GM18526 (cell line): ENCODE data around the gene ALPG.
"Not testable (repeated sequence)": the region's sequence is repeated elsewhere in the genome, so short reads cannot be mapped to it uniquely, and the experiment has no call there.

Experiments used
- POLR2A ChIP-seq: IDR thresholded peaks from 3 replicates; pipeline ENCODE4 v1.6.1; 2011; ENCODE audit not compliant: insufficient read length; ENCODE audit errors: extremely low read depth

Gene ALPG

DNA sequence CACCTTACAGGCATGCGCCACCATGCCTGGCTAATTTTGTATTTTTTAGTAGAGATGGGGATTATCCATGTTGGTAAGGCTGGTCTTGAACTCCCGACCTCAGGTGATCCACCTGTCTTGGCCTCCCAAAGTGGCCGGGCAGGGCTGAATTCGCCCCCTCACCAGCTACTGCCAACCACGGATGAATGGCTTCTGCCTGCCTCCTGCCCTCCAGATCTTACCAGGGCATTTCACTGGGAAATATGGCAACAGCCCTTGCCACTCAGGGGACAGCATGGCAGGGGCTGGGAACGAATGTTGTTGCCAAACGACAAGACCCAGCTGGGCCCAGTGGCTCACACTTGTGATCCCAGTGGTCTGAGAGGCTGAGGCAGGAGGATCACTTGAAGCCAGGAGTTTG is 29.9 kb upstream of the ALPG start:
- no peak for TF ChIP-seq POLR2A

DNA sequence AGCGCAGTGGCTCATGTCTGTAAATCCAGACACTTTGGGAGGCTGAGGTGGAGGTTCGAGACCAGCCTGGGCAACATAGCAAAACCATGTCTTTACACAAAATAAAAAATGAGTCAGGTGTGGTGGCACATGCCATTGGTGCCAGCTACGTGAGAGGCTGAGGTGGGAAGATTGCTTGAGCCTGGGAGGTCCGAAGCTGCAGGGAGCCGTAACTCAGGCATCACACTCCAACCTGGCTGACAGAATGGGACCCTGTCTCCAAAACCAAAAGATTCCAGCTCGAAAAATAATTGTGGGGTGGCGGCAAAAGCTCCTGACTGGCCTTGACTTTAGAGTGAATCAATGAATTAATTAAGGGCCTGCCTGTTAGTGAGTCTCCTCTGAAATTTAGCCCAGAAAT is 29.3 kb upstream of the ALPG start:
- TF ChIP-seq POLR2A: no peak

DNA sequence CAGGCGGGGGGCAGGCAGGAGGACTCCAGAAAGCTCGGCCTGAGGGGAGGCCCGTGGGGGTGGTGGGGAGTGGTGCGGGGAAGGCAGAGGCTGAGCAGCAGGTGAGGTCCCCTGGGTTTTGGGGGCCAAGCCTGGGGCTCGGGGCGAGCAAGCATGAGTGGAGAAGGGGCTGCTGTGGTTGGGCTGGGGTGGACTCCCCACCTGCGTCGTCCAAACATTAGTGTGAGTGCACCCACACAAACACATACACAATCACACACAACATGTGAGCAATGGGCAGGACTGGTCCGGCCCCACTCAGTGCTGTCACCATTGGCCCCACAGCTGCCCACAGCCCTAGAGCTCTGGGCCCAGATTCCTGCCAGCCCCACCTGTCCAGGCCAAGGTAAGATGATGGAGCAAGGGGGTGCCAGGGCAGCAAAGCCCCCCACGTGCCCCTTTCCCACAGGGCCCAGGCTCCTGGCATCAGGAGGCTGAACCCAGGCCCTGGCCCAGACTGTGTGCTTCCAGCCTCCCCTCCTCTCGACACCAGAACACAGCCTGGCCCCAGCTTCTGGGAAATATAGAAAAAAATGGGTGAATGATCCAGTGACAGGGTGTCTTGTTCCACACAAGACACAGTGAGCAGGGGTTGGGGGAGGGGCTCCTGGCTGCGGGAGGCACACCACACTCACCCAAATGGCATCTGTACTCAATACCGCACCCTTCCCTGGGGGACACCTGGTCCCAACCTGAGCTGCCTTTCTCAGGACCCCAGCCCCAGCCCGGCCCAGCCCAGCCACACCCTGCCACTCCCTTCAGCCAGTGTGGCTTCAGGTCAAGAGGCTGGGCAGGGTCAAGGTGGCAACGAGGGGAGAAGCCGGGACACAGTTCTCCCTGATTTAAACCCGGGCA is 28.6 kb upstream of the ALPG start:
- TF ChIP-seq POLR2A: no peak

DNA sequence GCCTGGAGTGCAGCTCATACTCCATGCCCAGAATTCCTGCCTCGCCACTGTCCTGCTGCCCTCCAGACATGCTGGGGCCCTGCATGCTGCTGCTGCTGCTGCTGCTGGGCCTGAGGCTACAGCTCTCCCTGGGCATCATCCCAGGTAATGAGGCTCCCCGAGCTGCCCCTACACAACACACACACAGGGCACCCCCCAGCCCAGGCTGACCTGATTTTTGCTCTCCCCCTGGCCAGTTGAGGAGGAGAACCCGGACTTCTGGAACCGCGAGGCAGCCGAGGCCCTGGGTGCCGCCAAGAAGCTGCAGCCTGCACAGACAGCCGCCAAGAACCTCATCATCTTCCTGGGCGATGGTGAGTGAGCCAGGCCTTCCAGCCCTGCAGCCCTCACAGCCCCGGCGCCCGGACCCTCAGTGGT is 27.9 kb upstream of the ALPG start, which contains the start of gene ALPP:
ALPP (plus strand) TSS at position 17 of the 417 bp plus-strand sequence; CDS start at position 69, 52 bp downstream.
- TF ChIP-seq POLR2A: not testable (repeated sequence)

DNA sequence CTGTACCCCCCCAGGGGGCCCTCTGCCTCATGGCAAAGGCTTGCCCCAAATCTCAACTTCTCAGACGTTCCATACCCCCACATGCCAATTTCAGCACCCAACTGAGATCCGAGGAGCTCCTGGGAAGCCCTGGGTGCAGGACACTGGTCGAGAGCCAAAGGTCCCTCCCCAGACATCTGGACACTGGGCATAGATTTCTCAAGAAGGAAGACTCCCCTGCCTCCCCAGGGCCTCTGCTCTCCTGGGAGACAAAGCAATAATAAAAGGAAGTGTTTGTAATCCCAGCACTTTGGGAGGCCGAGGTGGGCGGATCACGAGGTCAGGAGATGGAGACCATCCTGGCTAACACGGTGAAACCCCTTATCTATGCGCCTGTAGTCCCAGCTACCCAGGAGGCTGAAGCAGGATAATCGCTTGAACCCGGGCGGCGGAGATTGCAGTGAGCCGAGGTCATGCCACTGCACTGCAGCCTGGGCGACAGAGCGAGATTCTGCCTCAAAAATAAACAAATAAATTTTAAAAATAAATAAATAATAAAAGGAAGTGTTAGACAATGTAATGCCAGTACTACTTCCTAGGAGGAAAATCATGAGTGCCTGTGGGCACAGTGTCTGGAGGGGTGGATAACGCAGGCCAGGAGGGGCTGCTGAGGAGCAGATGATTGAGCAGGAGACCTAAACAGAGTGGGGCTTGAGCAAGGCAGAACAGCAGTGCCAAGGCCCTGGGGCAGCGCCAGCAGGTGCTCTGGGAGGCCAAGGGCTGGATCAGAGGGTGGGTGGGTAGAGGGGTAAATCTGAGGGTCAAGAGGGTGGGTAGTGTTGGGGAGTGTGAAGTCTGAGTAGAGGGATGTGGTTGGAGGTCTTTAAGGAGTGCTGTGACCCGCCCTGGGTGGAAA is 24.1 kb upstream of the ALPG start:
- no peak for TF ChIP-seq POLR2A

- no peak for TF ChIP-seq POLR2A
Observed at GRCh38 chr2:232384466-232384865, 22.2 kb upstream of the ALPG start.

- TF ChIP-seq POLR2A: no peak
Observed at GRCh38 chr2:232385660-232386489, 20.8 kb upstream of the ALPG start.

GRCh38 chr2:232386490-232386739 is 20.2 kb upstream of the ALPG start:
- TF ChIP-seq POLR2A: no peak

DNA sequence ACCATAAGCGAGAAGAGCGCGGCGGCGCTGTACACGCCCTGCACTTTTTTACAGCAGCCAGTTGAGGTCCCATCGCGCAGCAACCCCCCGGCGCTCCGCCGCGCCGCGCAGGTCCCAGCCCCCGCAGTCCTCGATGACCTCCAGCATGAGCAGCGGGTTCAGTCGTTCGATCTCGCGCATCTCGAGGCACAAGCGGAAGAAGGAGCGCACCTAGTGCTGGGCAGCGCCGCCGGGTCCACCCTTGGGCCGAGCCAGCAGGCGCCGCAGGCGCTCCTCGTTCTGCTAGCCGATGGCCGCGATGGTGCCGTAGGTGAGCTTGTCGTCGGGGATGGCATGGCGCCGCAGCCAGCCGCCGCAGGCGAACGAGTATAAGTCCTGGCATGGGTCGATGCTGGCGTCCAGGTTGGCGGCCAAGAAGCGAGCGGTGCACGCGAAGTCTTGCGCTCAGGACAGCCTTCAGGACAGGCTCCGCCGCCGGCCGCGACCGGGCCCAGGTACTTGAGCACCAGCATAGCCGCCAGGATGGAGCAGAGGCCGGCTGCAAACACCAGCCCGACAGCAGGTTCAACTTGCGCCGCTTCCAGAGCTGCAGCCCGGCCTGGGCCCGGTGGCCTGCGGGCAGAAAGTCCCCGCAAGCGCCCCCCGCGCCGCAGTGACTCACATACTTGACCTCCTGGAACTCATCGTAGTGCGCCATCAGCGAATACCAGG is 19.7 kb upstream of the ALPG start:
- no peak for TF ChIP-seq POLR2A

- no peak for TF ChIP-seq POLR2A
Observed at GRCh38 chr2:232387451-232388171, 19.0 kb upstream of the ALPG start.

- no peak for TF ChIP-seq POLR2A
Observed at GRCh38 chr2:232388324-232388891, 18.2 kb upstream of the ALPG start.

GRCh38 chr2:232389327-232389726 is 17.3 kb upstream of the ALPG start:
- TF ChIP-seq POLR2A: no peak

DNA sequence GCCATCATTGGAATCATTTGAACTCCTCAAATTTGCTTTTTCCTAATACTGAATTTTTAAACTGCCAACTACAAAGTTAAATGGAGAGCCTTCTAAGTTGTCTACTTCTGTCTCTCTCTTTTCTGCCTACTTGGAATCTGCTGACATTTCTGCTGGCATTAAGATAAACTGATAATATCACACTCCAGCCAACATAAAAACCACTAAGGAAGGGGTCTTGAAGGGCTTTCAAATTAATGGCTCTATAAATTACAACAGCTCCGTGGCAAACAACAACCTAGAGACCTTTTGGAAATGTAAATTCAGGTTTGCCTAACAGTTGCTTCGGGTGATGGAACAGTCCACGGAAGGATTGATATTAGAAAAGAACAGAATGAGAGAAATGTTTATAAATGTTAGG is 16.0 kb upstream of the ALPG start:
- no peak for TF ChIP-seq POLR2A

GRCh38 chr2:232393556-232393955 is 13.1 kb upstream of the ALPG start:
- no peak for TF ChIP-seq POLR2A
